ENCODE measurements around the gene MTUS2.

GRCh38 chr13:28867564-28867963 is 47.4 kb downstream of the MTUS2 start:
- TF ChIP-seq CTCF (IDR thresholded peaks at IDR 0.05; ENCODE audit: low read depth, low read length, poor library complexity, severe bottlenecking) (no peak), EZH2phosphoT487 (IDR thresholded peaks at IDR 0.05; ENCODE audit: borderline replicate concordance, low read length) (no peak)

Measured in DOHH2 (cell line).